Stomach (tissue), 4 donors: ENCODE measurements around the gene SUPT16H.
"Not testable (repeated sequence)": the region's sequence is repeated elsewhere in the genome, so short reads cannot be mapped to it uniquely, and the experiment has no call there.

ENCODE experiments used
- CTCF ChIP-seq, 7 experiments: fragments of 450-650 bp in 4 of 7; fragments of 200-600 bp in 3 of 7; sonication (generic) in 3 of 7; IDR thresholded peaks; one replicate each; pipeline ENCODE4 v1.5.1; 2016 to 2019; ENCODE audit warnings: antibody characterized with exemption in 7 of 7, control low read depth in 2 of 7, mild to moderate bottlenecking in 1 of 7
- EP300 ChIP-seq: sonication (generic); formaldehyde crosslinking; IDR thresholded peaks from one replicate; pipeline ENCODE4 v1.6.1; 2017; ENCODE audit warnings: antibody characterized with exemption
- POLR2A ChIP-seq, 4 donors: fragments of 450-650 bp; IDR thresholded peaks; one replicate each; pipeline ENCODE4 v1.6.1; 2016; ENCODE audit warnings: antibody characterized with exemption in 4 of 4, control low read depth in 2 of 4, mild to moderate bottlenecking in 1 of 4, moderate library complexity in 1 of 4

DNA sequence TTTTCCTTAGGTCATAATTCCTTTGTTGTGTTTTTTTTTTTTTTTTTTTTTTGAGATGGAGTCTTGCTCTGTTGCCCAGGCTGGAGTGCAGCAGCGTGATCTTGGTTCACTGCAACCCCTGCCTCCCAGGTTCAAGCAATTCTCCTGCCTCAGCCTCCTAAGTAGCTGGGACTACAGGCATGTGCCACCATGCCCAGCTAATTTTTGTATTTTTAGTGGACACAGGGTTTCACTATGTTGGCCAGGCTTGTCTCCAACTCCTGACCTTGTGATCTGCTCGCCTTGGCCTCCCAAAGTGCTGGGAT lies 81.0 kb downstream of the SUPT16H start:
- TF ChIP-seq CTCF (IDR thresholded peaks at IDR 0.05); EP300; POLR2A (IDR thresholded peaks at IDR 0.05): not testable (repeated sequence)
